ENCODE measurements around the gene TUBA3E.
"Not testable (repeated sequence)": the region's sequence is repeated elsewhere in the genome, so short reads cannot be mapped to it uniquely, and the experiment has no call there.

TUBA3E gene

DNA sequence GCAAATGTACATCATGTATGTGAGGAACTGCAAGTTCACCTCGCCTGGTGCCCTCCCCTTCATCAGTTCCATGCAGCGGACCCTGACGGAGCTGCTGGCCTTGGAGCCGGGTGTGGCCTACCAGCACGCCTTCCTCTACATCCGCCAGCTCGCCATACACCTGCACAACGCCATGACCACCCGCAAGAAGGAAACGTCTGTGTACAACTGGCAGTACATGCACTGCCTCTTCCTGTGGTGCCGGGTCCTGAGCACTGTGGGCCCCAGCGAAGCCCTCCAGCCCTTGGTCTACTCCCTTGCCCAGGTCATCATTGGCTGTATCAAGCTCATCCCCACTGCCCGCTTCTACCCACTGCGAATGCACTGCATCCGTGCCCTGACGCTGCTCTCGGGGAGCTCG, 32.1 kb upstream of the TUBA3E start:
- H3K27ac ChIP-seq (replicated peaks); DNase-seq (ENCODE audit: low read depth in 1 of 2, low spot score in 1 of 2); H3K27me3 ChIP-seq (ENCODE audit: insufficient read depth, poor library complexity, severe bottlenecking); H3K4me3 ChIP-seq (replicated peaks; ENCODE audit: insufficient read depth, low read length): not testable (repeated sequence)

DNA sequence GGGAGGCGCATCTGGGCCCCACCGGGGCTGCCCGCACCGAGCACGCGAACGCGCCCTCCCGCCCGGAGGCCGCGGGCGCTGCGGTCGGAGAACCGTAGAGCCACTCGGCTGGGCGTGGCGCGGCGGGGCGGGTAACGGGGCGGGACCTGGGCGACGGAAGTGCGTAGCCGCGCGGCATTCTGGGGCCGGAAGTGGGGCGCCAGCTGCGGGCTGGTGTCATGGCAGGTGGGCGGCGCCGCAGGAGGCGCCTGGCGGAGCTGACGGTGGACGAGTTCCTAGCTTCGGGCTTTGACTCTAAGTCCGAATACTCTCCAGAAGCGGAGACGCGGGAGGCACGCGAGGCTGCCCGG, 30.9 kb upstream of the TUBA3E start:
- not testable (repeated sequence) for DNase-seq (ENCODE audit: low read depth in 1 of 2, low spot score in 1 of 2)

DNA sequence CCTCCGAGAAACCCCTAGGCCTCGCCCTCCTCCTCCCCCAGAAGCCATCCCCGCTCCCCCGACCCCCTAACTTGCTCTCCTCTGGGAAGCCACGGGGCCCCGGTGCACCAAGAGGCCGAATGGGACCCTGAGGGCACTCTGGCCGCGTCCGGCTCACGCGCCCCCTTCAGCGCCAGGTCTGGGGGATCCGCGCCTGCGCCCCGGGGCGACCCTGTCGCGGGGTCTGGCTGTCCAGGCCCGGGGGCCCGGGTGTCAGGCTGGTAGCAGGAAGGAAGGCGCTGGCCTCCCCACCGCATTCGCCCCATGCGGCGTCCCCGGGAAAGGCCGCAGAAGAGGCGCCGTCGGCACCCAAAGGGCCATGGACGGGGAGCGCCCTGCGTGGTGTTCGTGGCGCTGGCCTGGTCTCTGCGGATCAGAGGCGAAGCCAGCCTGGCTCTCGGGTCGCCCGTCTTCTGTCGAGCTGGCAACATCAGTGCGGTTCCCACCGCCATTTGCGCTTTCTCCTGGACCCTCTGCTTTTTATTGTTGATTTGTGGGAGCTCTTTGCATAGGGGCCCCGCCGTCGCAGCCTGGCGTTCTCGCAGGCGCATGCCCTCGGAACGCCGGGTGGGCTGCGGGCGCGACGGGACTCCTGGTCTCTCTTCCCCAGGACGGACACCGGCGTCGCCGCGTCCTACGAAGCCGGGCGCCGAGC, 30.4 kb upstream of the TUBA3E start:
- H3K4me3 ChIP-seq (replicated peaks; ENCODE audit: insufficient read depth, low read length); H3K27ac ChIP-seq (replicated peaks); DNase-seq (ENCODE audit: low read depth in 1 of 2, low spot score in 1 of 2); H3K27me3 ChIP-seq (ENCODE audit: insufficient read depth, poor library complexity, severe bottlenecking): not testable (repeated sequence)

More for the DNA sequence above, 30.9 kb upstream of the TUBA3E start:
- H3K27ac ChIP-seq (replicated peaks); H3K27me3 ChIP-seq (ENCODE audit: insufficient read depth, poor library complexity, severe bottlenecking); H3K4me3 ChIP-seq (replicated peaks; ENCODE audit: insufficient read depth, low read length): not testable (repeated sequence)

DNA sequence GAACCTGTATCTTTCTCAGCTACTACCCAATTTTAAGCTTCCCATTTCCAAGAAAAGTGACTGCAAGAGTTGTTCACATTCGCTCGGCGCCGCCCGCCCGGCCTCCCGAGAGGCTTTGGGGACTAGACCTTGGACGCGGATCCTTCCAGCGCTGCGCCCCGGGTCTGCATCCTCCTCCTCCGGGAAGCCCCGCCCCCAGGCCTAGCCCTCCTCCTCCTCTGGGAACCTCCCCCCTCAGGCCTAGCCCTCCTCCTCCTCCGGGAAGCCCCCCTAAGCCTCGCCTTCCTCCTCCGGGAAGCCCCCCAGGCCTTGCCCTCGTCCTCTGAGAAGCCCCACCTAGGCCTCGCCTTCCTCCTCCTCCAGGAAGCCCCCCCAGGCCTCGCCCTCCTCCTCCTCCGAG, 29.8 kb upstream of the TUBA3E start:
- not testable (repeated sequence) for H3K4me3 ChIP-seq (replicated peaks; ENCODE audit: insufficient read depth, low read length); DNase-seq (ENCODE audit: low read depth in 1 of 2, low spot score in 1 of 2); H3K27ac ChIP-seq (replicated peaks); H3K27me3 ChIP-seq (ENCODE audit: insufficient read depth, poor library complexity, severe bottlenecking)

DNA sequence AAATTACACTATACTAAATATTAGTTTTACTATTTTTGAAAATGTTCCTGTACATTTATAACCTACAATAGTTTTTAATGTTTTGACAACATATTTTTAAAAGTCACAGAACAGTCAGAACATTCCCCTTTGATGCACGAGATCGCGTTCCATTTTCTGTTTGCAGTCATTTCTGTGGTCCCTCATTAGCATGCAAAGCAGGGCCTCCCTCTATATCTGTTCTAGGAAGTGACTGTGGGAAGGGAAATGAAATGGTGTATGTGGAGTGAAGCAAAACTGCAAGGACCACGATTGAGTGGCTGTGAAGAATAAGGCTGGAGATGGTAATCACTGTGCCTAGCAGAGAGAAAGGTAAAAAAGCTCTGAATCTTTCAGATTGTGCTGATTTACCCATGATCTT, 24.3 kb upstream of the TUBA3E start:
- not testable (repeated sequence) for DNase-seq (ENCODE audit: low read depth in 1 of 2, low spot score in 1 of 2); H3K27ac ChIP-seq (replicated peaks); H3K4me3 ChIP-seq (replicated peaks; ENCODE audit: insufficient read depth, low read length); H3K27me3 ChIP-seq (ENCODE audit: insufficient read depth, poor library complexity, severe bottlenecking)

DNA sequence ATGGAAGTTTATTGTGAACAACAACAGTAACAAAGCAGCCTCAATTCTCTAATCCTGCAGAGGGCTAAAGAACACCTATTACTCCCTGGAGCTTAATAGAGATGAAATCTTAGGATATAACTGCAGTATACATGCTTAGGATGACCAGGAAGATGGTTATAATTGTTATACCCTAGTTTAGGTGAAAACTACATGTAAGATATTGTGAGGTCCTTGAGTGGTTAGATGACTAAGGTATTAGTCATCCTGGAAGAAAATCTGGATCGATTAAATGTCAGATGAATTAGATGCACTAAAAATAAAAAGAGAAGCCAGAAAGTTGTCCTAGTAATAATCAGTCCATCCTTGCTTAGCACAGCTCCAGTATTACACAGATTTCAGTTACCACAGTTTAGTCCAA, 22.3 kb upstream of the TUBA3E start:
- H3K4me3 ChIP-seq (replicated peaks; ENCODE audit: insufficient read depth, low read length); H3K27ac ChIP-seq (replicated peaks); H3K27me3 ChIP-seq (ENCODE audit: insufficient read depth, poor library complexity, severe bottlenecking); DNase-seq (ENCODE audit: low read depth in 1 of 2, low spot score in 1 of 2): not testable (repeated sequence)

DNA sequence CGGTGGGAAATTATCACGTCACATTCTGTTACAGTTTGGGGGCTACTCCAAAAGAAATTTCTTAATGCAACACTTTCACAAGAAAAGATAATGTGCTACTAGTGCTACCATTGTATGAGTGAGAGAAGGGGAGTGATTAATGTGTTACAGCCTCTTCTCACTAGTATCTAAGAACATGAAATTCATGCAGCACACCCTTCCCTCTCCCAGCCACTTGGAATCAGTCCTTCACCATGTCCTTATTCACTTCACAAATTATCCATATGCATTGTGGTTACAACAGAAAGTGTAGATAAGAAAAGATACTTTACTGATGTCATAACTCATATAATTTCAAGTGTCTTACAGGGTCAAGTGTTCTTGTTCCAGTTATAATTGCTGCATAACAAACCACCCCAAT, 20.9 kb upstream of the TUBA3E start:
- H3K4me3 ChIP-seq (replicated peaks; ENCODE audit: insufficient read depth, low read length); H3K27ac ChIP-seq (replicated peaks); H3K27me3 ChIP-seq (ENCODE audit: insufficient read depth, poor library complexity, severe bottlenecking); DNase-seq (ENCODE audit: low read depth in 1 of 2, low spot score in 1 of 2): not testable (repeated sequence)

DNA sequence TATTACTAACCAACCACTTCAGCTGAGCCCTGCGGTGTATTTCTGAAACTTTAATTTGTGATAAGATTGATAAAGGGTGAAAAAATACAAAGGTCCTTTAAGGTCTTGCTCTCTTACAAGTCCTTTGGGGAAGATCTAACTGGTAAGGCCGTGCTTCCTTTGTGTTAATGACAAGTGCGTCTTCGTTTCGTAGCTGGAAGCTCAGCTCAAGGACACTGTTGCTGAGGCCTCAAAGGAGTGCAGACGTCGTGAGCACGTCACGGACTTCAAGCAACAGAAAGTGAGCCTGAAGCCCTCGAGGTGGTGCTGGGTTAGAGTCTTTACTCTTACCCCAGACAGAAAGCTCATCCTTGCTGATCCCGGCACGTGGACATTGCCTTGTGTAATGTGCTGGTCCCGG, 8.8 kb upstream of the TUBA3E start:
- H3K27ac ChIP-seq (replicated peaks); H3K4me3 ChIP-seq (replicated peaks; ENCODE audit: insufficient read depth, low read length); H3K27me3 ChIP-seq (ENCODE audit: insufficient read depth, poor library complexity, severe bottlenecking); DNase-seq (ENCODE audit: low read depth in 1 of 2, low spot score in 1 of 2): not testable (repeated sequence)

DNA sequence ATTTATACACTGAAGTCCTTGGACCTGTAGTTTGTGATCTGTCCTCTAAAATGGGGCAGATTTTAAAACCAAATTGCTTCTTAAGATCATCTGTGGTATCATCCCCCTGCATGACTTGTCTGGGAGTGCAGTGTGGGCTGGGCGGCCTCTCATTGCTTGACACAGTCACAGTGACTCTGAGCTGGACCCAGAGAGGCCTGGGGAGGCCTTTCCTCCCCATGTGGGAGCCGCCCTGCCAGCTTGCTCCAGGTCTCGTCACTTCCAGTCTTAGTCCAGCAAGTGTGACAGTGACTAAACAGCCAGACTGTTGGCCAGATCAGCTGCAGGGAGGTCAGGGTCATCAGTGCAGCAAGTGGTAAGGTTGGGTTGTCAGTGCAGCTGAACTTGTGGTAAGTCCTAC, 4.9 kb upstream of the TUBA3E start:
- H3K4me3 ChIP-seq (replicated peaks; ENCODE audit: insufficient read depth, low read length); DNase-seq (ENCODE audit: low read depth in 1 of 2, low spot score in 1 of 2); H3K27ac ChIP-seq (replicated peaks); H3K27me3 ChIP-seq (ENCODE audit: insufficient read depth, poor library complexity, severe bottlenecking): not testable (repeated sequence)

DNA sequence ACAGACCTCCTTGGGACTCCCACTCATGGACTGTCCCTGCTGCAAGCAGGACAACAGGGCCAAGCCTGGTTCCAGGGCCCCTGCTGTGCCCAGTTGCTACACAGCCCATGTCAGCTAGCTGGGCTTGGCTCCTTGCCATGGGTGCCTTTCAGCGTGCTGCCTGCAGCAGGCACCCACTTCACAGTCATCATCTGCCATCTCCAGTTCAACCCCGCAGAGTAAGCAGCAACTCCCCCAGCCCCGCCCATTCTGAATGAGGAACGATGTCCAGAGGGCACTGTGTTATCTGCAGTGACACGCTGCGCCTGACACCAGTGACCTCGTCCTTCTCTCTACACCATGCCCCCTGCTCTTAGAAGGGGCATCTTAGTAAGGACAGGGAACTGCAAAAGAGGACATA, 4.3 kb upstream of the TUBA3E start:
- not testable (repeated sequence) for H3K27ac ChIP-seq (replicated peaks)

DNA sequence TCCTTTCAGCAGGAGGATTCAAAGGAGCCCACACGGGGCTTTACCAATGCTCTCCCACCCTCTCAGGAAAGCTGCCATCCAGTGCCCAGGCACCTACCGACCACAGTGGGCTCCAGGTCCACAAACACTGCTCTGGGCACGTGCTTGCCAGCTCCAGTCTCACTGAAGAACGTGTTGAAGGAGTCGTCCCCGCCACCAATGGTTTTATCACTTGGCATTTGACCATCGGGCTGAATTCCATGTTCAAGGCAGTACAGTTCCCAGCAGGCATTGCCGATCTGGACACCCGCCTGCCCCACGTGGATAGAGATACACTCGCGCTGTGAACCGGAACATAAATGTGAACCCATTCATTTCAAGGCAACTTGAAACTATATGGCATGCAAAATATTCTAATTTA, 2.2 kb downstream of the TUBA3E start:
- DNase-seq (ENCODE audit: low read depth in 1 of 2, low spot score in 1 of 2); H3K27me3 ChIP-seq (ENCODE audit: insufficient read depth, poor library complexity, severe bottlenecking); H3K27ac ChIP-seq (replicated peaks); H3K4me3 ChIP-seq (replicated peaks; ENCODE audit: insufficient read depth, low read length): not testable (repeated sequence)

More for the DNA sequence above, 4.3 kb upstream of the TUBA3E start:
- not testable (repeated sequence) for H3K27me3 ChIP-seq (ENCODE audit: insufficient read depth, poor library complexity, severe bottlenecking); H3K4me3 ChIP-seq (replicated peaks; ENCODE audit: insufficient read depth, low read length)
- peak in 1 of 2 experiments; percentile 49 for DNase-seq (ENCODE audit: low read depth in 1 of 2, low spot score in 1 of 2)

DNA sequence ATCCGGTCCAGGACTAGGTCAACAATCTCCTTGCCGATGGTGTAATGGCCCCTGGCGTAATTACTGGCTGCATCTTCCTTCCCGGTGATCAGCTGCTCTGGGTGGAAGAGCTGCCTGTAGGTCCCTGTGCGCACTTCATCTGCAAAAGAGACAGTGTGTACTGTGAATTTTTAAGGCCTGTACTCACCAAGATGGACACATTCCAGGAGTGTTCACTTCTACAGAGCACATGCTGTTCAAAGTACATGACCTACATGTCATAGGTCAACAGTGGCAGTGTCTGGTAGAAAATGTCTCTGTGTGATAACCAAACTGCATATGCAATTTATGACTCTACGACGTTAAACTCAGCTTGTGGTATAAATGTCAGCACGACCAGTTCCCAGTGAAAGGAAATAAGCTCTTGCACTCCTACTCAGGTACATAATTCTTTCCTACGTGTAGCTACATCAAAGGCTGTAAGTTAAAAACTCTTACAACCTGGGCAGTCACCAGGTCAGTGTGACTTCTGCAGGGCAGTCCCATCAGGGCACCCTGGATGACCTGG, 3.1 kb downstream of the TUBA3E start:
- not testable (repeated sequence) for H3K27me3 ChIP-seq (ENCODE audit: insufficient read depth, poor library complexity, severe bottlenecking)

DNA sequence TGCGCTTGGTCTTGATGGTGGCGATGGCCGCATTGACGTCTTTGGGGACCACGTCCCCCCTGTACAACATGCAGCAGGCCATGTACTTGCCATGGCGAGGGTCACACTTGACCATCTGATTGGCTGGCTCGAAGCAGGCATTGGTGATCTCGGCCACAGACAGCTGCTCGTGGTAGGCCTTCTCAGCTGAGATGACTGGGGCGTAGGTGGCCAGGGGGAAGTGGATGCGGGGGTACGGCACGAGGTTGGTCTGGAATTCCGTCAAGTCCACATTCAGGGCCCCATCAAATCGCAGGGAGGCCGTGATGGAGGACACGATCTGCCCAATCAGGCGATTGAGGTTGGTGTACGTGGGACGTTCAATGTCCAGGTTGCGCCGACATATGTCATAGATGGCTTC, 4.4 kb downstream of the TUBA3E start:
- not testable (repeated sequence) for DNase-seq (ENCODE audit: low read depth in 1 of 2, low spot score in 1 of 2); H3K27ac ChIP-seq (replicated peaks); H3K4me3 ChIP-seq (replicated peaks; ENCODE audit: insufficient read depth, low read length); H3K27me3 ChIP-seq (ENCODE audit: insufficient read depth, poor library complexity, severe bottlenecking)

More for the DNA sequence above, 3.1 kb downstream of the TUBA3E start:
- H3K4me3 ChIP-seq (replicated peaks; ENCODE audit: insufficient read depth, low read length); DNase-seq (ENCODE audit: low read depth in 1 of 2, low spot score in 1 of 2); H3K27ac ChIP-seq (replicated peaks): not testable (repeated sequence)

DNA sequence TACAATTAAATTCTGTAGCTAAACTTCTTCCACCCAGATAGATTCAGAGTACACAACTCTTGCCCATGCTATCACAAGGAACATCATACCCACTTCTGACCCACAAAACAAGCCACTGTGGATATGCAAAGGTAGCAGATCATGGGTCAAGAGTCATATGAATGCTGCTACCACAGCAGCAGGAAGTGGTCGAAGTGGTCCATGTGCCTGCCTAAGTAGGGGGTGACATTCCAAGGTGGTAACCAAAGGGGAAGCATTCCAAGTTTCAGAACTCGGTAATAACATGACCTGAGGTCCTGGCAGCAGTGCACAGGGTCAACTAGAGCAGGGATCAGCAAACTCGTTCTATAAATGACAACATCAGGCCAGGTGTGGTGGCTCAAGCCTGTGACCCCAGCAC, 5.8 kb downstream of the TUBA3E start:
- H3K27ac ChIP-seq (replicated peaks); H3K4me3 ChIP-seq (replicated peaks; ENCODE audit: insufficient read depth, low read length); DNase-seq (ENCODE audit: low read depth in 1 of 2, low spot score in 1 of 2): not testable (repeated sequence)

DNA sequence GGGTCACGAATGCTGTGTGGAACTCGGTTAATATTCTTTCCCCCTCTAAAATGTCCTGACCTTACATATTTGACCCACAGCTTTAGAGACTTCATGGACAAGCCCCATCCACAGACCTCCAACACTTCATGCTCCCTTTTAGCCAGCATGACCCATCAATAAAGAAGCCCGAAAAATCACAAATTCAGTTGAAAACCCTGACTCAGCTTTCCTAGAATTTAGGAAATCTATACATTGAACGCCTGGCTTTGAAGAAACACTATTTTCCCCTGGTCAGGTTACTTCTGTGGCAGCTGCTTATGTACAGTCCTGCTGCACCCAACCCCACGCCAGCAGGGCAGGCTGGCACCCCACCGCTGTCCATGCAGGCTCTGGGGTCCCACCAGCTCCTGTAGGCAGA, 6.9 kb downstream of the TUBA3E start:
- H3K27ac ChIP-seq (replicated peaks); H3K4me3 ChIP-seq (replicated peaks; ENCODE audit: insufficient read depth, low read length); H3K27me3 ChIP-seq (ENCODE audit: insufficient read depth, poor library complexity, severe bottlenecking); DNase-seq (ENCODE audit: low read depth in 1 of 2, low spot score in 1 of 2): not testable (repeated sequence)

More for the DNA sequence above, 5.8 kb downstream of the TUBA3E start:
- H3K27me3 ChIP-seq (ENCODE audit: insufficient read depth, poor library complexity, severe bottlenecking): not testable (repeated sequence)
